HEK293 (cell line): Measurements from ENCODE around the gene NCOA7.

Source experiments
- ATF2 ChIP-seq: fragments of 450-650 bp; formaldehyde crosslinking; IDR thresholded peaks from 2 replicates; pipeline ENCODE4 v1.5.1; 2016; ENCODE audit warnings: missing biosample characterization, missing genetic modification characterization, low read depth
- FEZF1 ChIP-seq: fragments of 450-650 bp; formaldehyde crosslinking; IDR thresholded peaks from 2 replicates; pipeline ENCODE4 v1.5.1; 2016; ENCODE audit warnings: missing biosample characterization, missing genetic modification characterization
- HOXA7 ChIP-seq: sonication (generic); formaldehyde crosslinking; IDR thresholded peaks from 2 replicates; pipeline ENCODE4 v1.8.1; 2022; ENCODE audit warnings: missing genetic modification reagents, borderline replicate concordance
- HOXC10 ChIP-seq: sonication (generic); formaldehyde crosslinking; IDR thresholded peaks from 2 replicates; pipeline ENCODE4 v1.8.1; 2023; ENCODE audit warnings: mild to moderate bottlenecking, missing genetic modification reagents
- IKZF3 ChIP-seq: fragments of 450-650 bp; IDR thresholded peaks from 2 replicates; pipeline ENCODE4 v1.5.0; 2018; ENCODE audit warnings: missing biosample characterization, mild to moderate bottlenecking, missing genetic modification characterization, moderate library complexity
- KLF8 ChIP-seq: fragments of 450-650 bp; formaldehyde crosslinking; IDR thresholded peaks from 2 replicates; pipeline ENCODE4 v1.5.1; 2016; ENCODE audit warnings: missing biosample characterization, missing genetic modification characterization
- MYNN ChIP-seq: fragments of 450-650 bp; formaldehyde crosslinking; IDR thresholded peaks from 2 replicates; pipeline ENCODE4 v1.5.1; 2016; ENCODE audit warnings: missing biosample characterization, missing genetic modification characterization, borderline replicate concordance
- YY1 ChIP-seq: fragments of 450-650 bp; formaldehyde crosslinking; IDR thresholded peaks from 2 replicates; pipeline ENCODE4 v1.5.1; 2018; ENCODE audit warnings: missing biosample characterization, missing genetic modification characterization
- YY2 ChIP-seq: fragments of 450-650 bp; formaldehyde crosslinking; IDR thresholded peaks from 2 replicates; pipeline ENCODE4 v1.5.1; 2016; ENCODE audit warnings: missing biosample characterization, missing genetic modification characterization
- ZBTB44 ChIP-seq: fragments of 450-650 bp; IDR thresholded peaks from 2 replicates; pipeline ENCODE4 v1.5.1; 2018; ENCODE audit warnings: missing biosample characterization, mild to moderate bottlenecking, missing genetic modification characterization
- ZBTB48 ChIP-seq: fragments of 450-650 bp; formaldehyde crosslinking; IDR thresholded peaks from 2 replicates; pipeline ENCODE4 v1.5.1; 2016; ENCODE audit warnings: missing biosample characterization, missing genetic modification characterization
- ZNF174 ChIP-seq: fragments of 450-650 bp; formaldehyde crosslinking; IDR thresholded peaks from 2 replicates; pipeline ENCODE4 v1.5.0; 2017; ENCODE audit warnings: missing biosample characterization, mild to moderate bottlenecking, missing genetic modification characterization
- ZNF221 ChIP-seq: fragments of 450-650 bp; formaldehyde crosslinking; IDR thresholded peaks from 2 replicates; pipeline ENCODE4 v1.5.1; 2017; ENCODE audit warnings: missing biosample characterization, missing genetic modification characterization, borderline replicate concordance
- ZNF324 ChIP-seq: fragments of 450-650 bp; formaldehyde crosslinking; IDR thresholded peaks from 2 replicates; pipeline ENCODE4 v1.5.1; 2016; ENCODE audit warnings: missing biosample characterization, missing genetic modification characterization
- ZNF404 ChIP-seq: fragments of 450-650 bp; formaldehyde crosslinking; IDR thresholded peaks from 2 replicates; pipeline ENCODE4 v1.5.1; 2017; ENCODE audit warnings: missing biosample characterization, missing genetic modification characterization
- ZNF473 ChIP-seq: fragments of 450-650 bp; formaldehyde crosslinking; IDR thresholded peaks from 2 replicates; pipeline ENCODE4 v1.5.1; 2017; ENCODE audit warnings: missing biosample characterization, missing genetic modification characterization
- ZNF501 ChIP-seq: fragments of 450-650 bp; formaldehyde crosslinking; IDR thresholded peaks from 2 replicates; pipeline ENCODE4 v1.5.1; 2016; ENCODE audit warnings: missing biosample characterization, missing genetic modification characterization
- ZNF514 ChIP-seq: fragments of 450-650 bp; formaldehyde crosslinking; IDR thresholded peaks from 2 replicates; pipeline ENCODE4 v1.5.1; 2016; ENCODE audit warnings: missing biosample characterization, missing genetic modification characterization
- ZNF558 ChIP-seq: fragments of 450-650 bp; formaldehyde crosslinking; IDR thresholded peaks from 2 replicates; pipeline ENCODE4 v1.5.1; 2016; ENCODE audit warnings: missing biosample characterization, missing genetic modification characterization
- ZNF560 ChIP-seq: fragments of 450-650 bp; formaldehyde crosslinking; IDR thresholded peaks from 2 replicates; pipeline ENCODE4 v1.5.1; 2017; ENCODE audit warnings: missing biosample characterization, missing genetic modification characterization, borderline replicate concordance
- ZNF561 ChIP-seq: fragments of 450-650 bp; IDR thresholded peaks from 2 replicates; pipeline ENCODE4 v1.5.1; 2018; ENCODE audit warnings: missing biosample characterization, missing genetic modification characterization, borderline replicate concordance
- ZNF571 ChIP-seq: fragments of 450-650 bp; formaldehyde crosslinking; IDR thresholded peaks from 2 replicates; pipeline ENCODE4 v1.5.0; 2017; ENCODE audit warnings: missing biosample characterization, missing genetic modification characterization
- ZNF610 ChIP-seq: fragments of 450-650 bp; formaldehyde crosslinking; IDR thresholded peaks from 2 replicates; pipeline ENCODE4 v1.5.1; 2016; ENCODE audit warnings: missing biosample characterization, missing genetic modification characterization, borderline replicate concordance
- ZNF670 ChIP-seq: fragments of 450-650 bp; formaldehyde crosslinking; IDR thresholded peaks from 2 replicates; pipeline ENCODE4 v1.5.1; 2016; ENCODE audit warnings: missing biosample characterization, missing genetic modification characterization, low read depth
- ZNF692 ChIP-seq: fragments of 450-650 bp; formaldehyde crosslinking; IDR thresholded peaks from 2 replicates; pipeline ENCODE4 v1.5.1; 2016; ENCODE audit warnings: missing biosample characterization, missing genetic modification characterization
- ZNF707 ChIP-seq: fragments of 450-650 bp; formaldehyde crosslinking; IDR thresholded peaks from 2 replicates; pipeline ENCODE4 v1.5.1; 2016; ENCODE audit warnings: missing biosample characterization, missing genetic modification characterization
- ZNF792 ChIP-seq: fragments of 450-650 bp; formaldehyde crosslinking; IDR thresholded peaks from 2 replicates; pipeline ENCODE4 v1.5.1; 2016; ENCODE audit warnings: missing biosample characterization, missing genetic modification characterization
- ZSCAN16 ChIP-seq: fragments of 450-650 bp; formaldehyde crosslinking; IDR thresholded peaks from 2 replicates; pipeline ENCODE4 v1.5.1; 2016; ENCODE audit warnings: missing biosample characterization, missing genetic modification characterization
- ZSCAN23 ChIP-seq: fragments of 450-650 bp; formaldehyde crosslinking; IDR thresholded peaks from 2 replicates; pipeline ENCODE4 v1.5.1; 2016; ENCODE audit warnings: missing biosample characterization, missing genetic modification characterization
- ZXDB ChIP-seq: fragments of 450-650 bp; formaldehyde crosslinking; IDR thresholded peaks from 2 replicates; pipeline ENCODE4 v1.5.1; 2016; ENCODE audit warnings: missing biosample characterization, missing genetic modification characterization
- TF ChIP-seq, protein P1 (sequence below): fragments of 450-650 bp; formaldehyde crosslinking; IDR thresholded peaks from 2 replicates; pipeline ENCODE4 v1.5.1; 2016; ENCODE audit warnings: missing biosample characterization, missing genetic modification characterization
- TF ChIP-seq, protein P2 (sequence below): fragments of 450-650 bp; formaldehyde crosslinking; IDR thresholded peaks from 2 replicates; pipeline ENCODE4 v1.5.1; 2016; ENCODE audit warnings: missing biosample characterization, missing genetic modification characterization

Gene NCOA7

DNA sequence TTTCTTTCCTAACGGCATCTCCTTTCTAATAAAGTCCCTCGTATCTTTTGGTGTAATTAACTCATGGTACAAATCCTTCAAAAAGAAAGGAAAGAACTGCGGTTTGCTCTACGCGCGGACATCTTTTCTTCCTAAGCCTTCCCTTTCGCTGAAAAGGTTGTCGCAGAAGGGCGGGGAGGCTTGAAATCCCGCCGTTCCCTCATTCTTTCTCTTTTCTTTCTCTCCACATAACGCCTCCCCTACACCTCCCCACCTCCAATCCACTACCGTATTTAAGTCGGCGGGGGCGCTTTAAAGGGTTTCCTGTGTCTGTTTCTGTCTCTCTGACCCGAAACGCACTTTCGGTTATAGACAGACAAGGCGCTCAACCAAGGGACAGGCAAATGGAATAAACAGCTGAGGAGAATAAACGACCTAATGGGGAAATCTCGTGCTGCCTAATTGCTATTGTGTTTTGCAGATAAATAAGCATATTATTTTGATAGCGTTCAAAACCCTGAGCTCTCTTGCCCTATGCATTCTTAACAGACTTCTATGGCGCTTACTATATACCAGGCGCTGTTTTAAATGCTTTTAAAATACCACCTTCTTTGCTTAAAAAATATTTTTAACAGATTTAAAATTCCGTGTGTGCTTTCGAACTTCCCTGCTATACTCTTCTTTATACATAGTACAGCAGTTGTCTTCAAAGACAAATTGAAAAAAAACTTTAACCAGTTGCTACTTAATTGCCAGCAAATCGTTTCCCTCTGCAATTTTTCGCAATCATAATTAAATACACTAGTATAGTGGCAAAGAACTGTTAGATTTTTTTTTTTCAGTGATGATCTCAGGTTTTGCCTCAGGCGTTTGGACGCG lies 43.8 kb upstream of the NCOA7 start (continued):
- TF ChIP-seq, protein P1, sequence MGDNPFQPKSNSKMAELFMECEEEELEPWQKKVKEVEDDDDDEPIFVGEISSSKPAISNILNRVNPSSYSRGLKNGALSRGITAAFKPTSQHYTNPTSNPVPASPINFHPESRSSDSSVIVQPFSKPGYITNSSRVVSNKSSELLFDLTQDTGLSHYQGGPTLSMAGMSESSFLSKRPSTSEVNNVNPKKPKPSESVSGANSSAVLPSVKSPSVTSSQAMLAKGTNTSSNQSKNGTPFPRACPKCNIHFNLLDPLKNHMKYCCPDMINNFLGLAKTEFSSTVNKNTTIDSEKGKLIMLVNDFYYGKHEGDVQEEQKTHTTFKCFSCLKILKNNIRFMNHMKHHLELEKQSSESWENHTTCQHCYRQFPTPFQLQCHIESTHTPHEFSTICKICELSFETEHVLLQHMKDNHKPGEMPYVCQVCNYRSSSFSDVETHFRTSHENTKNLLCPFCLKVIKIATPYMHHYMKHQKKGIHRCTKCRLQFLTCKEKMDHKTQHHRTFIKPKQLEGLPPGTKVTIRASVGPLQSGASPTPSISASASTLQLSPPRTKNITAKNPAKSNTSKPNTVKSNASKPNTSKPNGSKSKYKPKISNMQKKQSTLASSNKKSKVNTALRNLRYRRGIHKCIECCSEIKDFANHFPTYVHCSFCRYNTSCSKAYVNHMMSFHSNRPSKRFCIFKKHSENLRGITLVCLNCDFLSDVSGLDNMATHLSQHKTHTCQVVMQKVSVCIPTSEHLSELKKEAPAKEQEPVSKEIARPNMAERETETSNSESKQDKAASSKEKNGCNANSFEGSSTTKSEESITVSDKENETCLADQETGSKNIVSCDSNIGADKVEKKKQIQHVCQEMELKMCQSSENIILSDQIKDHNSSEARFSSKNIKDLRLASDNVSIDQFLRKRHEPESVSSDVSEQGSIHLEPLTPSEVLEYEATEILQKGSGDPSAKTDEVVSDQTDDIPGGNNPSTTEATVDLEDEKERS (tag by site-specific recombination): no peak
- TF ChIP-seq ZNF404: no peak
- no peak for TF ChIP-seq YY1 (tag by site-specific recombination)
- TF ChIP-seq ZNF561: peak; percentile 79
- TF ChIP-seq FEZF1 (tag by site-specific recombination): 0 out of 2 replicates have a peak, but pooled peaks have one; percentile 48
- TF ChIP-seq ATF2 (tag by site-specific recombination): no peak
- no peak for TF ChIP-seq ZNF221
- no peak for TF ChIP-seq ZNF610 (tag by site-specific recombination)
- peak; percentile 68 for TF ChIP-seq IKZF3 (tag by site-specific recombination)
- TF ChIP-seq ZNF571: no peak
- TF ChIP-seq ZNF558: no peak
- TF ChIP-seq HOXA7 (CRISPR knock-in tag): no peak
- no peak for TF ChIP-seq ZNF670 (tag by site-specific recombination)
- no peak for TF ChIP-seq ZNF174 (tag by site-specific recombination)
- no peak for TF ChIP-seq ZNF792
- peak; percentile 79 for TF ChIP-seq ZNF692 (tag by site-specific recombination)
- TF ChIP-seq ZXDB (tag by site-specific recombination): peak; percentile 53
- TF ChIP-seq KLF8 (tag by site-specific recombination): peak; percentile 61; the same call in 1 of the 2 replicates
- TF ChIP-seq HOXC10 (CRISPR knock-in tag): no peak
- TF ChIP-seq ZBTB44: no peak
- no peak for TF ChIP-seq ZNF560 (tag by site-specific recombination)
- TF ChIP-seq ZSCAN16 (tag by site-specific recombination): no peak
- peak; percentile 55; the same call in 1 of the 2 replicates for TF ChIP-seq ZBTB48 (tag by site-specific recombination)
- TF ChIP-seq, protein P2, sequence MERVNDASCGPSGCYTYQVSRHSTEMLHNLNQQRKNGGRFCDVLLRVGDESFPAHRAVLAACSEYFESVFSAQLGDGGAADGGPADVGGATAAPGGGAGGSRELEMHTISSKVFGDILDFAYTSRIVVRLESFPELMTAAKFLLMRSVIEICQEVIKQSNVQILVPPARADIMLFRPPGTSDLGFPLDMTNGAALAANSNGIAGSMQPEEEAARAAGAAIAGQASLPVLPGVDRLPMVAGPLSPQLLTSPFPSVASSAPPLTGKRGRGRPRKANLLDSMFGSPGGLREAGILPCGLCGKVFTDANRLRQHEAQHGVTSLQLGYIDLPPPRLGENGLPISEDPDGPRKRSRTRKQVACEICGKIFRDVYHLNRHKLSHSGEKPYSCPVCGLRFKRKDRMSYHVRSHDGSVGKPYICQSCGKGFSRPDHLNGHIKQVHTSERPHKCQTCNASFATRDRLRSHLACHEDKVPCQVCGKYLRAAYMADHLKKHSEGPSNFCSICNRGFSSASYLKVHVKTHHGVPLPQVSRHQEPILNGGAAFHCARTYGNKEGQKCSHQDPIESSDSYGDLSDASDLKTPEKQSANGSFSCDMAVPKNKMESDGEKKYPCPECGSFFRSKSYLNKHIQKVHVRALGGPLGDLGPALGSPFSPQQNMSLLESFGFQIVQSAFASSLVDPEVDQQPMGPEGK (tag by site-specific recombination): peak; percentile 89
- TF ChIP-seq YY2 (tag by site-specific recombination): no peak
- TF ChIP-seq MYNN (tag by site-specific recombination): 0 out of 2 replicates have a peak, but pooled peaks have one; percentile 10
- TF ChIP-seq ZNF324 (tag by site-specific recombination): peak; percentile 35
- no peak for TF ChIP-seq ZNF473 (tag by site-specific recombination)
- TF ChIP-seq ZSCAN23 (tag by site-specific recombination): no peak
- TF ChIP-seq ZNF707 (tag by site-specific recombination): no peak
- TF ChIP-seq ZNF501 (tag by site-specific recombination): no peak
- no peak for TF ChIP-seq ZNF514 (tag by site-specific recombination)
